DMS 273 treated with DMSO at 0.1 percent for 48 hours (cell line): ENCODE measurements around the gene MRGPRF.
A peak's percentile ranks its signal among the peaks of the same experiment; 100 is the strongest.
"Not testable (repeated sequence)": the region's sequence is repeated elsewhere in the genome, so short reads cannot be mapped to it uniquely, and the experiment has no call there.

ENCODE experiments used
- DNase-seq: peaks from one replicate; lab custom pipeline; 2025; lab: John Stamatoyannopoulos, UW

MRGPRF gene

GRCh38 chr11:69002570-69003231 is 10.3 kb downstream of the MRGPRF start:
- DNase-seq: no peak

GRCh38 chr11:69002110-69002569 is 10.9 kb downstream of the MRGPRF start:
- no peak for DNase-seq

GRCh38 chr11:69001243-69002081 is 11.6 kb downstream of the MRGPRF start:
- DNase-seq: no peak

- peak; percentile 36 for DNase-seq
These were observed 12.2 kb downstream of the MRGPRF start for GRCh38 chr11:69000831-69001242.

GRCh38 chr11:69000391-69000790 is 12.7 kb downstream of the MRGPRF start:
- DNase-seq: no peak

- DNase-seq: not testable (repeated sequence)
These were observed 13.2 kb downstream of the MRGPRF start for GRCh38 chr11:68999748-69000355.

- DNase-seq: no peak
These were observed 13.8 kb downstream of the MRGPRF start for GRCh38 chr11:68999093-68999747.

GRCh38 chr11:68998390-68998911 is 14.6 kb downstream of the MRGPRF start:
- peak; percentile 61 for DNase-seq

GRCh38 chr11:68997995-68998348 is 15.1 kb downstream of the MRGPRF start:
- no peak for DNase-seq

- no peak for DNase-seq
These were observed 15.7 kb downstream of the MRGPRF start for GRCh38 chr11:68997124-68997994.

GRCh38 chr11:68996376-68997123 is 16.5 kb downstream of the MRGPRF start:
- no peak for DNase-seq

- DNase-seq: no peak
These were observed 18.2 kb downstream of the MRGPRF start for GRCh38 chr11:68994894-68995285.

GRCh38 chr11:68994161-68994893 is 18.7 kb downstream of the MRGPRF start:
- DNase-seq: no peak

- DNase-seq: no peak
These were observed 19.5 kb downstream of the MRGPRF start for GRCh38 chr11:68993546-68993945.

- no peak for DNase-seq
These were observed 20.2 kb downstream of the MRGPRF start for GRCh38 chr11:68992743-68993255.

- no peak for DNase-seq
These were observed 21.9 kb downstream of the MRGPRF start for GRCh38 chr11:68990995-68991780.

GRCh38 chr11:68989936-68990606 is 23.0 kb downstream of the MRGPRF start:
- DNase-seq: no peak

GRCh38 chr11:68988491-68988890 is 24.6 kb downstream of the MRGPRF start:
- peak; percentile 16 for DNase-seq
